Limb (tissue), 2 donors: ENCODE data around the gene MUC20.
"Not testable (repeated sequence)": the region's sequence is repeated elsewhere in the genome, so short reads cannot be mapped to it uniquely, and the experiment has no call there.

Experiments
- DNase-seq, 2 donors: peaks; one replicate each; pipeline ENCODE4 v3.0.0-alpha.2; 2016; ENCODE audit errors: extremely low spot score in 2 of 2

MUC20 gene

DNA sequence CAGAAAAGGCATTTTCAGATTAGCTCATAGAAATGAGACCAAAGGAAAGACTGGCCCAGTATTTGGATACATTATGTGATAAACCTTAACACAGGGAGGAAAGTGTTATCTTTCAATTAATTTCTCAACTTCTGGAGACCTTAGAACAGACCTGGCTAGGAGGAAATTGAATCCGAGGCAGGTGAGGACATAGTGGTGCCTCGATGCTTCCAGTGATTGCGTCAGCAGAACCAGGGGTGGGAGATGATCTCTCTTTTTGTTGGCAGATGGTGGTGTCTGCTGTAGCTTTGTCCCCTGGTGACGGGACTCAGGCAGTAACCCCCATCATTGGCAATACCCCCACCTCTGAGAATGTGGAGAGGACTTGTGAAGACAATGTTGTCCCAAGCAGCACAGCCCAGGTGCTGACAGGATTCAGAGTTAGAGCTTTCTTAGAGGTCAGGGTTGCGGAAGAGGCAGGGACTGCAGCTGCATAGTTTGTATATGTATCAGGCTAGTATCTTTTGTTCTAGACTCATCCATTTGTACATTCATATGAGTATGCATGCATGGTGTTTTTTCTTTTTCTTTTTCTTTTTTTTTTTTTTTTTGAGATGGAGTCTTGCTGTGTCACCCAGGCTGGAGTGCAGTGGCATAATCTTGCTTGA, 27.9 kb upstream of the MUC20 start:
- DNase-seq = no peak

DNA sequence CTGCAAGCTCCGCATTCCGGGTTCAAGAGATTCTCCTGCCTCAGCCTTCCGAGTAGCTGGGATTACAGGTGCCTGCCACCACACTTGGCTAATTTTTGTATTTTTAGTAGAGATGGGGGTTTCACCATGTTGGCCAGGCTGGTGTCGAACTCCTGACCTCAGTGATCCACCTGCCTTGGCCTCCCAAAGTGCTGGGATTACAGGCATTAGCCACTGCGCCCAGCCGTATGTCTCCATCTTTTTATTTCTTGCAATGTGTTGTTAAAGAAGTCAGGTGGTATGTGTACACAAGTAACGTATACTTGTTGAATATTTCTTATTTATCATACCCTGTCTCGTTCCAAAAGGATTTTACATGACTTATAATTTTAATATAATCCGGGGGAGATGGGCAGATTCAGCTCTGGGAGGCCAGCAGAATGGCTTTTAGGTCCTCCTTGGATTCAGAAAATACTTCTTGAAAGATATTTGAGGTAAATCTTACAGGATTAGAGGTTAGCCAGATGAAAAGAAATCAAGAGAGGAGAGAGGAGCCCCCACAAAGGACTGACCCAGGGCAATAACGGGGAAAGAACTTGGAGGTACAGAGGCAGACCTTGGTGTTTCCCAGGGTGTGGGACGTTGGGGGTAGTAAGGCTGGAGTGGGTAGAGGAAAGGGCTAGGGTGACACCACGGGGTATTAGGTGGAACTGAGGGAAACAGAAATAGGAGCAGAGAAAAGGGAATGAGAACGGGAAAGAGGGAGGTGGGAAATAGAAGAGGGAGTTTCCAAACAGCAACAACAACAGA, 27.2 kb upstream of the MUC20 start:
- DNase-seq = no peak

DNA sequence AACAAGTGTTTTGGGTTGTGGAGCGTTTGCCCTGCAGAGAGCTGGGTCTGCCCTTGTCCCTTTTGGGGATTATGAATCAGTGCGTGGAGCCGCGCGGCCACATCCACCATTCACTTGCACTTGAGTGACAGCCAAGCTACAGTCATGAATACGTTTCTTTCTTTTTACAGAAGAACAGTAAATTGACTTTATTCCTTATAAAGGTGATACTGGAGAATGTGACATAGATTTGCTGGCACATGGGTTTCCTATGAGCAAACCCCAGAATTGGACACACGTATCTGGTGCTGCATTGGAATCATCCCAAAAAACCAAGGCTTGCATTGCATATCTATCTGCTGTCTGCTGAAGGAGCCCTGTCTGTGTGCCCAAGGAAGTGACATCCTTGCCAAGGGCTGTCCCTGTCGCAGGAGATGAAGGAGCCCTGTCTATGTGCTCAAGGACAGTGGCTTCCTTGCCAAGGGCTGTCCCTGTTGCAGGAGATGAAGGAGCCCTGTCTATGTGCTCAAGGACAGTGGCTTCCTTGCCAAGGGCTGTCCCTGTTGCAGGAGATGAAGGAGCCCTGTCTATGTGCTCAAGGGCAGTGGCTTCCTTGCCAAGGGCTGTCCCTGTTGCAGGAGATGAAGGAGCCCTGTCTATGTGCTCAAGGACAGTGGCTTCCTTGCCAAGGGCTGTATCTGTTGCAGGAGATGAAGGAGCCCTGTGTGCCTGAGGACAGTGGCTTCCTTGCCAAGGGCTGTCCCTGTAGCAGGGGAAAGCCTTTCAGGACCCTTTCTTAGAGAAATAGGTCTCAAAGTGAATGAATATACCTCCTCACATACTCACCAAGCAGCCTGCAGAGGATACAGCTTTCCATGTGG, 26.3 kb upstream of the MUC20 start:
- DNase-seq = not testable (repeated sequence)

DNA sequence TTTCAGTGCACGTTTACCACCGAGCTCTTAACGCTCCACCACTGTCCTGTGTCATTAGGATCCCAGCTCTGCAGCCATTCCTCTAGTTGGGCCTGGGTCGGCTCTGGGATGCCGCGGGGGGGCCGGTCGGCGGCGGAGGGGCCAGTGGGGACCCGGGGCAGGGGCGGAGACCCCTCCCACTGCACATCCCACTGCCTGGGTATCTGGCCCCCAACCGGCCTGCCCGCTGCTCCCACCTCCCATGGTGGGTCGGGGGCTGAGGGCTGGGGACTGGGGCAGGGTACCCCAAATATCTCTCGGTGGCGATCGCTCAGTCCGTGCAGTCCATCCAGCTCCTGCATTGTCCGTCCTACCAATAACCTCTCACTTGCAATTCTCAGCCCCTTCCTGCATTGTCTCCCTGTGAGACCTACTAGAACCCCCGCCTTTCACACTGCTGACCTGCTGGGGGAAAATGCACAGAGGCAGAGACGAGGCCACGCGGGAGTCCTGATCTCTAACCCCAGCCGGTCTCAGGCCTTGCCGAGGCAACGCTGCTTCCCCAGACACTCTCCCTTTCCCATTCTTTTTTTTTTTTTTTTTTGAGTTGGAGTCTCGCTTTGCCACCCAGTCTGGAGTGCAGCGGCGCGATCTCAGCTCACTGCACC, 24.0 kb upstream of the MUC20 start:
- DNase-seq = no peak

DNA sequence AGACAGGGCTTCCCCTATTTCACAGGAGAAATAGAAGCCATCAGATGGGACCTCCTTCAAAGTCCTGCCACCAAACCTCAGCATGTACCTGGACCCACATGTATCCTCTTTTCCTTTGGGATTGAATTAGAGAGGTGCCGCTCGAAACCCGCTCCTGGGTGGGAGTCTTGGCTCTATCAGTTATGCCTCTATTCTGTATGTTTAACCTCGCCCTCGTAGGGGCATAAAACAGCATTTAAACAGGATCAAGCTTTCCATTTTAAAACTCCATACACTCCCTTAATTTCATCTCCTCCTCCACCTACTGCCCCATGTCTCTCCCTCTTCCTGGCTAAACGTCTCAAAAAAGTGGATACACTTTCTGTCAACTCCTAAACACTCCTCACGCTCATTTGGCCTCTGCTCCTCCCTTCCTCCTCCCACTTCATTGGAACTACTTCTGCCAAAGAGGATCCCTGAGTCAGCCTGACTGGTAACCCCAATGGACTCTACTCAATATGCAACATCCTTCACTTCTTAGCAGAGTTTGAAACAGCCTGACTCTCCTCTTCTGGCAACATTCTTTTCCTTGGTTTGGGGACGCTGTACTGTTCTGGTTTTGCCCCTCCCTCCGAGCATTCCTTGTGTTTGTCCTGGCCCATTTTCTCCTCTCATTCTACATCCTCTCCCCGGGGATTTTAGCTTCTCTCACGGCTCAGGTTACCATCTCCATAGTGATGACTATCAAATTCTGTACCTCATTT, 23.0 kb upstream of the MUC20 start:
- no peak for DNase-seq

DNA sequence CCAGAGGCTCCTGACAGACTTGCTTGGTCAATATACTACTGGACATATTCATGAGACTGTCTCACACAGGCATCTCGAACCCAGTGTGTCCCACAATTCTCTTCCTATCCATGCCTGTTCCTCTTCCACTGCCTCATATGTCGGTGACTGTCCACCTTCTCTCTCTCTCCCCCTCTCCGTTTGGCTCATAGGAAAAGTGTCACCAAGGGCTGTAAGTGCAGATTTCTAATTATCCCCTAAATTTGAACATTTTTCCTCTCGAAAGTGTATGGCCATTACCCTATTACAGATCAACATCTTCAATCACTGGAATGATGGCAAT, 22.5 kb upstream of the MUC20 start:
- DNase-seq = no peak

DNA sequence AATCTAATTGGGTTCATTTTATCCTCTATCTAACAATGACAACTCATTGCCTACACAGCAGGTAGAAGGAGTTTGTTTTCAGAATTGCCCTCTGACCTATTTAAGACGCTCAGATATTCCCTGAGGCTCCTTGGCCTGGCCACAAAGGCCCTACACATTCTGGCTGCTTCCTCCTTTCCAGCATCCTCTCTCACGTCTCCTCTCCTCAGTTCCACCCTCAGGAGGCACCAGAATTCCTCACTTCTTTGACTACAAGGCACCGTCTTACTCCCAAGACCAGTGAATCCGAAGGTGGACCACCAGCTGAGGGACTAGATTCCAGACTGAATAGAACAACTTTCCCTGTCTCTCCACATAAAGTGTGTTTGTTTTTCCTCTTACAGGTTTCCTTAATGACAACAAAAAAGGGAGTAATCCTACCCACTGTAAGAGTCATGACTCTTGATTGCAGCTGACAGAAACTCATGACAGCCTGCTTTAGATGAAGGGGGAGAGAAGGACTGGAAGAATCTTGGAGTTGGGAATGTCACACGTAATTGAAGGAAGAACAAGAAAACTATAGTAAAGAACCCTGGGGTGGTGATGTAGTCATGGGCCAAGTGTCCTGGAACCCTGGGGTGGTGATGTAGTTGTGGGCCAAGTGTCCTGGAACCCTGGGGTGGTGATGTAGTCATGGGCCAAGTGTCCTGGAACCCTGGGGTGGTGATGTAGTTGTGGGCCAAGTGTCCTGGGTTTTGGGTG, 22.0 kb upstream of the MUC20 start:
- DNase-seq = no peak

DNA sequence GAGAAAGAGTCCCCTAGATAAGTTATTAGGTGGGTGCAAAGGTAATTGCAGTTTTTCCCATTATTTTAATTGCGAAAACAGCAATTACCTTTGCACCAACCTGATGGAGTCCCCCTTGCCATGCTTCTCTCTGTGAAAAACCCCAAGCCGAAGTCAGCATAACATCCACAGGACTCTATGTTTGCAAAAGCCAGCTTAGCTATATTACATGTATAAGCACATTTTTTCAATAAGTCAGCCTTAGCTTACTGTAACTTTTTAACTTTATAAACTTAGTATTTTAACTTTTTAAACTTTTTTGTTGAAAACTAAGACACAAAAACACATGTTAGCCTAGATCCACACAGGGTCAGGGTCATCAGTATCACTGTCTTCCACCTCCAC, 21.4 kb upstream of the MUC20 start:
- DNase-seq = no peak

DNA sequence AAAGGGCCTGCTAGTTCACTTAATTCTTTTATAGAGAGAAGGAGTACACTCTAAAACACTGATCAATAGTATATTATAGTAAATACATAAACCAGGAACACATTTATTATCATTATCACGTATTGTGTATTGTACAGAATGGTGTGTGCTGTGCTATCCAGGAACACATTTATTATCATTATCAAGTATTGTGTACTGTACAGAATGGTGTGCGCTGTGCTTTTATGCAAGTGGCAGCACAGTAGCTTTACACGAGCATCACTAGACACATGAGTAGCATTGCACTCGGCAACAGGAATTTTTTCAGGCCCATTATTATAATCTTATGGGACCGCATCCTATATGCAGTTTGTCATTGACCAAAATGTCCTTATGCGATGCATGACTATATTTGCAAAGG, 20.9 kb upstream of the MUC20 start:
- DNase-seq = no peak

DNA sequence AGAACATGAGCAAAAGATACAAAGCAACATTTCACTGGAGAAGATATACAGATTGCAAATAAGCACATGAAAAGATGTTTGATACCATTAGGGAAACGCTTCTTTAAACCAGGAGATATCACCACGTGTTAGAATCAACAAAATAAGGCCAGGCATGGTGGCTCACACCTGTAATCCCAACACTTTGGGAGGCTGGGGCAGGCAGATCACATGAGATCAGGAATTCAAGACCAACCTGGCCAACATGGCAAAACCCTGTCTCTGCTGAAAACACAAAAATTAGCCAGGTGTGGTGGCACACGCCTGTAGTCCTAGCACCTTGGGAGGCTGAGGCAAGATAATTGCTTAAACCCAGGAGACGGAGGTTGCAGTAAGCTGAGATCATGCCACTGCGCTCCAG, 20.5 kb upstream of the MUC20 start:
- no peak for DNase-seq

DNA sequence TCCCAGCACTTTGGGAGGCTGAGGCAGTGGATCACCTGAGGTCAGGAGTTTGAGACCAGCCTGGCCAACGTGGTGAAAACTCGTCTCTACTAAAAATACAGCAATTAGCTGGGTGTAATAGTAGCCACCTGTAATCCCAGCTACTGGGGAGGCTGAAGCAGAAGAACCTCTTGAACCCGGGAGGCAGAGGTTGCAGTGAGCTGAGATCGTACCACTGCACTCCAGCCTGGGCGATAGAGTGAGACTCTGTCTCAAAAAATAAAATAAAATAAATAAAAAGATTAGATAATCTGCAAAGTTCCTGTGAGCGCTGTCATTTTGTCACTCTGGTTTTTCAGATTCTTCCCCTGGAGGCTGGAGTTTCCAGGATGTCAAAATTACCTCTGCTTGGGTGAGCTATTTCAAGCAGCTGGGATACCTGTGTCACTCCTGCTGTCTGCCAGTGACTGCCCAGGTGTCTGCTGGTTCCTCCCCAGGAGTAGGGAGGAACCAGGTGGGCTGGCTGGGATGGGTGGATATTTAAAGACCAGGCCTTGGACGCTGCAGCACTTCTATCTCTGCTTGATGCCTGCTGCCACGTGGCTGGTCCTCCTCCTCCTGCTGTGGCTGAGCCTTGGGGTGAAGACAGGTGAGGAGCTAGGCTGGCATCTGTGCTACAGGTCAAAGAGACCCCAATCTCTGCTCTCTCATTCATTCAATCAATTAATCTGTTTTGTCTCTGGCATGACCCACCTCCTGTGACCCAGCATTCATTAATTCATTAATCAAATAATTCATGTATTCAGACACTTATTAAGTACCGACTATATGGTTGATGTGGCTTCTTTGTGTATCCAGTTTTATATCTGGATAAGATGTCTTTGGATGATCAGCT, 19.5 kb upstream of the MUC20 start:
- DNase-seq = no peak

DNA sequence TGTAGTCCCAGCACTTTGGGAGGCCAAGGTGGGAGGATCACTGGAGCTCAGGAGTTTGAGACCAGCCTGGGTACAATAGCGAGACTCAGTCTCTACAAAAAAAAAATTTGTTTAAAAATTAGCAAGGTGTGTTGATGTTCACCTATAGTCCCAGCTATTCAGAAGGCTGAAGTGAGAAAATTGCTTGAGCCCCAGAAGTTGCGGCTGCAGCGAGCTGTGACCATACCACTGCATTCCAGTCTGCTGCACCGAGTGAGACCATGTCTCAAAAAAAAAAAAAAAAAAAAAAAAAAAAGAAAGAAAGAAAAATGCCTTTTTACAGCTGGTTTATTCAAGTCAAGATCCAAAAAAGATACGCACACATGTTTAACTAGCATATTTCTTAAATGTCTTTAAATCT, 17.0 kb upstream of the MUC20 start:
- no peak for DNase-seq

DNA sequence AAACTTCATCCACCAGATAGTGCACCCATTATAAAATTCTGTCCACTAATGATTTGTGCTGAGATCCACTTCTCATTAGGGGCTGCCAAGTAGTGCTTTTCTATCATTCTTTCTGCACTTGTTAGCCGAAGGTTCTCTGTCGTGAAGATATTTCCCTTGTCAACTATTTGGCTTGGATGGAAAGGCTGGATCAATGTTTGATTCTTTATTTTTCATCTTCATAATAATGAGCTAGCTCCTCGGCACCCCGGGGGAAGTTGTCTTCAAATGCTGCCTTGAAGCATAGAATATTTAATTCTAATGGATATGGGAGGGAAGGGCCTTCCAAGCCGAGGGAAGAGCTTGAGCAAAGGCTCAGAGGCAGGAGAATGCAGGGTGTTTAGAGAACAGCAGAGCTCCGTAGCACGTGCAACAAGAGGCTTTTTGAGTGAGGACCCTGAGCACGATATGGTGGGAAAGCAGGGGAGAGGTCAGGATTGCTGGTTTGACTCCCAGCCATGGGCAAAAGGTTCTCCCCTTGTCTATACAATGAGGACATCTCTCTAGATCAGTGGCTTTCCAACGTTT, 16.3 kb upstream of the MUC20 start:
- DNase-seq = no peak

DNA sequence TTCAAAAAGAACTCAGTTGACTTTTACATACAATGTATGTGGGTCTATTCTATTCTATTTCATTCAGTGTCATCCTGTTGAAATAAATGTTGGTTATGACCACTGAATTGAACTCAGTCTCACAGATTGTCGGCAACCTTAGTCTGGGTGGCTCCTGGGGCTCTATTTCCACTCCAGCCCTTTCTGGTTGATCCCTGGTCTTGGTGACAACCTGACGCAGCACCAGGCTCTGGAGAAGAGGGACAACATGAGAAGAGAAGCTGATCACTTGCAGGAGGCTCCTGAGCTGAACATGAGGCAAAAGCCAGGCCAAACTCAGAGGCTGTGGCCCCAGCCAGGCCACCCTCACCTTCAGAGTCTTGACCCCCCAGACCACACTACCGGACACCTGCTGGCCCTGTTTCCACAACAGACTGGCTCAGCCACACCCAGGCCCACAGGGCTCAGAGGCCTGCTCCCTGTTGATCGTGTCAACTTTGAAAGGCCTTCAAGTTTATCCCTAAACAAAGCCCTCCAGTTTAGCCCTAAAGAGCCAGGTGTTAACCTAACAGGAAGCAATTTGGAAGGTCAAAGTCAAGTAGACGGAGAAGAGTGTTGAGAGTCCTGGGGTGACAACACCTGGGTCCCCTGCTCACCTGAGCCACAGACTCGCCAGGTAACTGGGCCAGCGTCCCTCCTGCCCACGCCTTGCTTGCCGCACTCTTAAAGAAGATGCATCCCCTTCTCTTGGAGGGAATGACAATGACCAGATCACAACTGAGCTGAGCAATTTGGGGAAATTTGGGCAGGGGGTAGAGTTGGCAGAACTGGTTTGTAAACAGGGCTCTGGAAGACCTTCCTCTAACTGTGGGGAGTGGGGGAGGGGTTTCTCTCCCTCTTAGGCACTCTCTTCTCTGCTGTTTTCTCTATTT, 15.4 kb upstream of the MUC20 start:
- DNase-seq = no peak

DNA sequence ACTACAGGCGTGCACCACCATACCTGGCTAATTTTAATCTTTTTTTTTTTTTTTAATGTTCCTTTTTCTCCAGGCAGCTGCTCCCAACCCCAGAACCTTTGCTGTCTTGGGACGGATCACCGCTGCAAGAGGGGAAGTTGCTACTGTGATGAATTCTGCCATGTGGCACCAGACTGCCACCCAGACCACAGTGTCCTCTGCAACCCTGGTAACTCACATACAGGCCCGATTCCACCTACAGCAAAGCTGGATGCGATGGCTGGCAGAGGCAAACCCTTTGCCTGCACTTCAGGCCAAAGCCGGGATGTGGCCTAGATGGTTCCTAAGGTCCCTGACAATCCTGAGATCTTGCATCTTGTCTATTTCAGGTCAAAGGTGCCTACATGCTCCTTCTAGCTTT, 12.7 kb upstream of the MUC20 start:
- no peak for DNase-seq

DNA sequence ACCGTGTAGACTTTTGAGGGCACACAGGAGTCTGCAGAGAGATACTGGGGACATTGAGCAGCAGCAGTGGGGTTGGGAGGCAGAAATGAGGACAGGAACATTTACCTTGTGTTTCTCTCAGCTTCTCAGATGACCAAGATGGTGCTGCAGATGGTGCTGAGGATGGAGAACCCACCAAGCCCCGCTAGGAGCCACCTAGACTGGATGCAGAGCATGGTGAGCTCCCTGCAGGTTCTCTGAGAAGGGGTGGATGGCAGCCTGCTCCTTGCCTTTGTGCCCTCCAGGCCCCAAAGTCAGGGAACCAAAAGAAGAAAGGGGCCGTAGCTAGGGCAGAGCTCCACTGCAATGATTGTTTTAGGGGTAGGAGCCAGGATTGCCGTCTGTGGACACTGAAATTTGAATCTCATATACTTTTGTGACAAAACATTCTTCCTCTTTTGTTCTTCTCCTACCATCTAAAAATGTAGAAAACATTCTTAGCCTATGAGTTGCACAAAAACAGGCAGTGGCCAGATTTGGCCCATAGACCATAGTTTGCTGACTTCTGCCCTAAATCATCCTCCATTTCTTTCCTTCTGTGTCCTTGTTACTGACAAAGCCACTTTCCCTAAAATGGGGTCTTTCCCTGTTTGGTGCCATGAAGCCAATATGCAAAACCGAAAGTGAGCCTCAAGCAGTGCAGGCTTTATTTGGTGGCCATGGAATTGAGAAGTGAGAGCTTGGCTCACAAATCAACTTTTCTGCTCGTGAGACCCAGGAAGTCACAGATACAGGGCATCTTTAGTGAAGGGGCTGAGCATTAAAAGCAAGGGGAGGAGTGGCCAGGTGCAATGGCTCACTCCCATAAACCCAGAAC, 11.9 kb upstream of the MUC20 start:
- no peak for DNase-seq

DNA sequence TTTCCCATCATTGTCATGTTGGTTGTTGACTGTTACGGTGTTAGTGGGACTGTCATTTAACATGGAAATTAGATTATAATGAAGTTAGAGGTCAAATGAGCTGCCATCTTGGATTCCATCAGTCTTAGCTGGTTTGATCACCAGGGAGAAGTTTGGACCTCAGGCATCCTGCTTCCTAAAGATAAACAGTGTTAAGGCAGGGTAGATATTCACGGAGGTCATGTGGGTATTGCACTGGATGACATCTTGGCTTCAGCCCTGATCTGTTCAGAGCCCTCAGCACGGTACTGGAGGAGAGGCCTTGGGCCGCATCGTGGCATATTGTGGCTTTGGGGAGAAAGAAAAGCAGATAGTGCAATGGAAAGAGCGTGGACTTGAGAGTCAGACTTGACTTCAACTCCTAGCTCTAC, 11.1 kb upstream of the MUC20 start:
- no peak for DNase-seq
